GM12878 (cell line): ENCODE results near the gene ASIC5. TPM values are rescaled to one million over a fixed set of nuclear protein-coding genes. Genes with fewer than 3 reads are reported as not detected.

Experiments
- HDAC6 ChIP-seq: fragments of 200-600 bp; sonication (generic); IDR thresholded peaks from one replicate; pipeline ENCODE4 v1.8.0; 2017; ENCODE audit warnings: antibody characterized with exemption; ENCODE audit not compliant: unreplicated experiment
- PAX5 ChIP-seq: IDR thresholded peaks from 2 replicates; pipeline ENCODE4 v1.6.1; 2011; ENCODE audit warnings: low read depth, low read length, borderline replicate concordance
- POLR2A ChIP-seq: IDR thresholded peaks from 2 replicates; pipeline ENCODE4 v1.6.1; 2011; ENCODE audit warnings: low read depth, mild to moderate bottlenecking, low read length
- SREBF2 ChIP-seq: IDR thresholded peaks from 2 replicates; pipeline ENCODE4 v1.6.1; 2012; ENCODE audit warnings: mild to moderate bottlenecking, low read length
- polyA plus RNA-seq, 11 experiments: library from polyadenylated mRNA; depleted of rRNA in 4 of 11; unstranded in 6 of 11; stranded (reverse) in 5 of 11; fragments of >200 nt; fragmentation: Nextera tagmentation in 4 of 11; fragmentation: Illumina TruSeq in 1 of 11; extraction: Ambion mirVana in 4 of 11; extraction: Trizol in 1 of 11; gene quantifications; 1 replicate in 1 of 11; 2 replicates in 10 of 11; pipeline versions ENCODE4 v1.2.1 to v1.2.3, GENCODE V29; 2011 to 2016; ENCODE audit warnings: inconsistent platforms in 2 of 11, missing spikeins in 2 of 11, low read depth in 1 of 11
- total RNA-seq, 4 experiments: library from RNA; depleted of rRNA in 3 of 4; stranded (reverse); fragments of >200 nt in 3 of 4; fragmentation: Illumina TruSeq in 1 of 4; extraction: Trizol in 1 of 4; gene quantifications; 2 replicates each; pipeline versions ENCODE4 v1.2.1 to v1.2.3, GENCODE V29; 2013 to 2021
- TF ChIP-seq, protein P1 (sequence below): IDR thresholded peaks from 2 replicates; pipeline ENCODE4 v1.6.1; 2012; ENCODE audit warnings: improper control_type of control experiment, low read depth, low read length; ENCODE audit not compliant: insufficient replicate concordance

The ASIC5 gene
- total and polyA plus RNA-seq, 10 of the 15 experiments (the other 5 are each of a cell fraction or from before 2014, with no cell fraction given), result not detected

DNA sequence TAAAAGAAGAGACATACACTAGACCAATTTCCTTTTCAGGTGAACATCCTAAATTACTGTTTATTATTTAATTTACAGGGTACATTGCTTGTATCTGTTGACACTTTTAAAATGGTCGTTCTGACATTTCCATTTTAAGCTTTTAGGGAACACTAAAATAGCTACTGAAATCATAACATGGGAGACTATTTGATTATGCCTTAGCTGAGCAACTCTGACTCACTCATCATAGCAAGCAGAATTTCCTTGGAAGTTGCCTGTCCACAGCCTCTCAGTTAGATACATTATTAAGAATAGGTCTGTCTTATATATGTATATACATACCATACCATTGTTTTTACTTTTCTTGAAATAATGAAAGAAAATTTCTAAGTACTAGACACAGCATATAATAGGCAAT is 85.3 kb downstream of the ASIC5 start (continued):
- TF ChIP-seq, protein P1, sequence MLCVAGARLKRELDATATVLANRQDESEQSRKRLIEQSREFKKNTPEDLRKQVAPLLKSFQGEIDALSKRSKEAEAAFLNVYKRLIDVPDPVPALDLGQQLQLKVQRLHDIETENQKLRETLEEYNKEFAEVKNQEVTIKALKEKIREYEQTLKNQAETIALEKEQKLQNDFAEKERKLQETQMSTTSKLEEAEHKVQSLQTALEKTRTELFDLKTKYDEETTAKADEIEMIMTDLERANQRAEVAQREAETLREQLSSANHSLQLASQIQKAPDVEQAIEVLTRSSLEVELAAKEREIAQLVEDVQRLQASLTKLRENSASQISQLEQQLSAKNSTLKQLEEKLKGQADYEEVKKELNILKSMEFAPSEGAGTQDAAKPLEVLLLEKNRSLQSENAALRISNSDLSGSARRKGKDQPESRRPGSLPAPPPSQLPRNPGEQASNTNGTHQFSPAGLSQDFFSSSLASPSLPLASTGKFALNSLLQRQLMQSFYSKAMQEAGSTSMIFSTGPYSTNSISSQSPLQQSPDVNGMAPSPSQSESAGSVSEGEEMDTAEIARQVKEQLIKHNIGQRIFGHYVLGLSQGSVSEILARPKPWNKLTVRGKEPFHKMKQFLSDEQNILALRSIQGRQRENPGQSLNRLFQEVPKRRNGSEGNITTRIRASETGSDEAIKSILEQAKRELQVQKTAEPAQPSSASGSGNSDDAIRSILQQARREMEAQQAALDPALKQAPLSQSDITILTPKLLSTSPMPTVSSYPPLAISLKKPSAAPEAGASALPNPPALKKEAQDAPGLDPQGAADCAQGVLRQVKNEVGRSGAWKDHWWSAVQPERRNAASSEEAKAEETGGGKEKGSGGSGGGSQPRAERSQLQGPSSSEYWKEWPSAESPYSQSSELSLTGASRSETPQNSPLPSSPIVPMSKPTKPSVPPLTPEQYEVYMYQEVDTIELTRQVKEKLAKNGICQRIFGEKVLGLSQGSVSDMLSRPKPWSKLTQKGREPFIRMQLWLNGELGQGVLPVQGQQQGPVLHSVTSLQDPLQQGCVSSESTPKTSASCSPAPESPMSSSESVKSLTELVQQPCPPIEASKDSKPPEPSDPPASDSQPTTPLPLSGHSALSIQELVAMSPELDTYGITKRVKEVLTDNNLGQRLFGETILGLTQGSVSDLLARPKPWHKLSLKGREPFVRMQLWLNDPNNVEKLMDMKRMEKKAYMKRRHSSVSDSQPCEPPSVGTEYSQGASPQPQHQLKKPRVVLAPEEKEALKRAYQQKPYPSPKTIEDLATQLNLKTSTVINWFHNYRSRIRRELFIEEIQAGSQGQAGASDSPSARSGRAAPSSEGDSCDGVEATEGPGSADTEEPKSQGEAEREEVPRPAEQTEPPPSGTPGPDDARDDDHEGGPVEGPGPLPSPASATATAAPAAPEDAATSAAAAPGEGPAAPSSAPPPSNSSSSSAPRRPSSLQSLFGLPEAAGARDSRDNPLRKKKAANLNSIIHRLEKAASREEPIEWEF, result no peak
- TF ChIP-seq HDAC6 (no peak), PAX5 (no peak), POLR2A (no peak), SREBF2 (no peak)

Other genes with a start within 250 kb of the ASIC5 start
- 0.51 and 0.76 TPM in 2 replicates for gene GUCY1A1, start 199.4 kb downstream of the ASIC5 start, total RNA-seq (2014; rRNA removed)
- gene GUCY1A1, start 199.4 kb downstream of the ASIC5 start, total RNA-seq (2014; rRNA removed; fragmentation: Illumina TruSeq; extraction: Trizol), result 0.74 and 0.98 TPM in 2 replicates
- gene GUCY1A1, start 199.4 kb downstream of the ASIC5 start, total RNA-seq (2021), result 0.46 and 0.48 TPM in 2 replicates
- gene GUCY1A1, start 199.4 kb downstream of the ASIC5 start, polyA plus RNA-seq (2011; rRNA removed), result 22.6 and 24.3 TPM in 2 replicates
- gene GUCY1A1, start 199.4 kb downstream of the ASIC5 start, polyA plus RNA-seq (2014; fragmentation: Illumina TruSeq; extraction: Trizol), result 0.54 and 0.87 TPM in 2 replicates
- 1 to 10 TPM in 1 of 2 experiments, under 1 TPM in 1; 0.57 to 1.1 TPM for gene GUCY1A1, start 199.4 kb downstream of the ASIC5 start, polyA plus RNA-seq (2014; fragmentation: Nextera tagmentation; extraction: Ambion mirVana)
- 0.50 and 0.60 TPM in 2 replicates for gene GUCY1A1, start 199.4 kb downstream of the ASIC5 start, polyA plus RNA-seq (2014; rRNA removed)
- 1 to 10 TPM in 1 of 2 experiments, under 1 TPM in 1; 0.44 to 1.0 TPM for gene GUCY1A1, start 199.4 kb downstream of the ASIC5 start, polyA plus RNA-seq (2016; fragmentation: Nextera tagmentation; extraction: Ambion mirVana)
- 0.98 and 1.2 TPM in 2 replicates for gene GUCY1B1, start 107.3 kb downstream of the ASIC5 start, total RNA-seq (2014; rRNA removed)
- gene GUCY1B1, start 107.3 kb downstream of the ASIC5 start, total RNA-seq (2014; rRNA removed; fragmentation: Illumina TruSeq; extraction: Trizol), result 1.5 and 1.7 TPM in 2 replicates
- 0.90 and 0.98 TPM in 2 replicates for gene GUCY1B1, start 107.3 kb downstream of the ASIC5 start, total RNA-seq (2021)
- 38.5 and 43.9 TPM in 2 replicates for gene GUCY1B1, start 107.3 kb downstream of the ASIC5 start, polyA plus RNA-seq (2011; rRNA removed)
- 2.1 and 3.6 TPM in 2 replicates for gene GUCY1B1, start 107.3 kb downstream of the ASIC5 start, polyA plus RNA-seq (2014; fragmentation: Illumina TruSeq; extraction: Trizol)
- gene GUCY1B1, start 107.3 kb downstream of the ASIC5 start, polyA plus RNA-seq (2014; fragmentation: Nextera tagmentation; extraction: Ambion mirVana), result 1 to 10 TPM in 1 of 2 experiments, under 1 TPM in 1; 0.60 to 1.1 TPM
- 0.77 and 1.0 TPM in 2 replicates for gene GUCY1B1, start 107.3 kb downstream of the ASIC5 start, polyA plus RNA-seq (2014; rRNA removed)
- 1 to 10 TPM; 2.1 to 3.0 TPM for gene GUCY1B1, start 107.3 kb downstream of the ASIC5 start, polyA plus RNA-seq (2016; fragmentation: Nextera tagmentation; extraction: Ambion mirVana)
- gene TDO2, start 37.4 kb upstream of the ASIC5 start, total RNA-seq (2014; rRNA removed), result 0.22 and 0.23 TPM in 2 replicates
- gene TDO2, start 37.4 kb upstream of the ASIC5 start, total RNA-seq (2014; rRNA removed; fragmentation: Illumina TruSeq; extraction: Trizol), result 0.09 and 0.18 TPM in 2 replicates
- gene TDO2, start 37.4 kb upstream of the ASIC5 start, total RNA-seq (2021), result 0.46 and 0.90 TPM in 2 replicates
- 1.5 and 2.2 TPM in 2 replicates for gene TDO2, start 37.4 kb upstream of the ASIC5 start, polyA plus RNA-seq (2011; rRNA removed)
- 0.12 TPM in 1 of 2 replicates, not detected in the other for gene TDO2, start 37.4 kb upstream of the ASIC5 start, polyA plus RNA-seq (2014; fragmentation: Illumina TruSeq; extraction: Trizol)
- gene TDO2, start 37.4 kb upstream of the ASIC5 start, polyA plus RNA-seq (2014; fragmentation: Nextera tagmentation; extraction: Ambion mirVana), result under 1 TPM; 0.13 to 0.31 TPM
- 0.17 TPM in 1 of 2 replicates, not detected in the other for gene TDO2, start 37.4 kb upstream of the ASIC5 start, polyA plus RNA-seq (2014; rRNA removed)
- under 1 TPM in 1 of 2 experiments, not detected in 1; 0.24 TPM for gene TDO2, start 37.4 kb upstream of the ASIC5 start, polyA plus RNA-seq (2016; fragmentation: Nextera tagmentation; extraction: Ambion mirVana)
- gene CTSO, start 87.6 kb upstream of the ASIC5 start, total RNA-seq (2014; rRNA removed), result 6.3 and 10.5 TPM in 2 replicates
- 6.8 and 7.4 TPM in 2 replicates for gene CTSO, start 87.6 kb upstream of the ASIC5 start, total RNA-seq (2014; rRNA removed; fragmentation: Illumina TruSeq; extraction: Trizol)
- gene CTSO, start 87.6 kb upstream of the ASIC5 start, total RNA-seq (2021), result 6.5 and 6.7 TPM in 2 replicates
- gene CTSO, start 87.6 kb upstream of the ASIC5 start, polyA plus RNA-seq (2011; rRNA removed), result 9.7 and 12.5 TPM in 2 replicates
- gene CTSO, start 87.6 kb upstream of the ASIC5 start, polyA plus RNA-seq (2014; fragmentation: Illumina TruSeq; extraction: Trizol), result 9.2 and 13.6 TPM in 2 replicates
- 1 to 10 TPM; 3.9 to 4.6 TPM for gene CTSO, start 87.6 kb upstream of the ASIC5 start, polyA plus RNA-seq (2014; fragmentation: Nextera tagmentation; extraction: Ambion mirVana)
- 6.6 and 7.1 TPM in 2 replicates for gene CTSO, start 87.6 kb upstream of the ASIC5 start, polyA plus RNA-seq (2014; rRNA removed)
- 1 to 10 TPM; 7.4 to 7.6 TPM for gene CTSO, start 87.6 kb upstream of the ASIC5 start, polyA plus RNA-seq (2016; fragmentation: Nextera tagmentation; extraction: Ambion mirVana)